Effector memory CD4-positive, alpha-beta T cell (primary cell): ENCODE data around the gene POU2F2.

Source experiments
- DNase-seq, 3 donors: peaks; one replicate each; pipeline ENCODE4 v3.0.0-alpha.2; 2020
- H3K27ac ChIP-seq: 2 replicates; pipeline ENCODE4 v1.7.0; 2013; ENCODE audit warnings: mild to moderate bottlenecking, low read length, moderate library complexity; ENCODE audit not compliant: insufficient read depth, poor library complexity, severe bottlenecking
- H3K27me3 ChIP-seq: replicated peaks from 2 replicates; pipeline ENCODE4 v1.7.0; 2013; ENCODE audit warnings: mild to moderate bottlenecking, low read length; ENCODE audit not compliant: insufficient read depth, control insufficient read depth, poor library complexity, severe bottlenecking
- H3K36me3 ChIP-seq: 2 replicates; pipeline ENCODE4 v1.7.0; 2013; ENCODE audit warnings: mild to moderate bottlenecking, low read length, moderate library complexity; ENCODE audit not compliant: control insufficient read depth, insufficient read depth
- H3K4me1 ChIP-seq: 2 replicates; pipeline ENCODE4 v1.7.0; 2013; ENCODE audit warnings: low read length, mild to moderate bottlenecking; ENCODE audit not compliant: control insufficient read depth, insufficient read depth, poor library complexity, severe bottlenecking
- H3K4me3 ChIP-seq: 2 replicates; pipeline ENCODE4 v1.7.0; 2013; ENCODE audit warnings: low read length, low read depth, mild to moderate bottlenecking; ENCODE audit not compliant: insufficient read depth, poor library complexity, severe bottlenecking
- H3K9me3 ChIP-seq: 2 replicates; pipeline ENCODE4 v1.7.0; 2013; ENCODE audit warnings: mild to moderate bottlenecking, low read length, moderate library complexity; ENCODE audit not compliant: control insufficient read depth

Gene POU2F2

GRCh38 chr19:42115219-42115618 is 17.0 kb downstream of the POU2F2 start:
- H3K27me3 ChIP-seq: no peaks in the 10 kb centered on the region
- H3K4me3 ChIP-seq: no peak overlapping the region
- peaks cover 49% of the 10 kb centered on the region for H3K36me3 ChIP-seq
- no peaks in the 10 kb centered on the region for H3K4me1 ChIP-seq
- no peak for DNase-seq
- no peak overlapping the region for H3K27ac ChIP-seq
- H3K9me3 ChIP-seq: no peaks in the 10 kb centered on the region

- no peak for DNase-seq
- no peak overlapping the region for H3K27ac ChIP-seq
Measured at GRCh38 chr19:42114412-42114811, 17.8 kb downstream of the POU2F2 start.

GRCh38 chr19:42113641-42114348 is 18.5 kb downstream of the POU2F2 start:
- Histone ChIP-seq H3K4me1 (no peaks in the 10 kb centered on the region), H3K9me3 (no peaks in the 10 kb centered on the region), H3K36me3 (peaks cover 58% of the 10 kb centered on the region), H3K4me3 (no peak overlapping the region), H3K27ac (no peak overlapping the region), H3K27me3 (no peaks in the 10 kb centered on the region)
- DNase-seq: no peak

More at GRCh38 chr19:42114412-42114811, 17.8 kb downstream of the POU2F2 start:
- H3K4me3 ChIP-seq: no peak overlapping the region
- no peaks in the 10 kb centered on the region for H3K9me3 ChIP-seq
- H3K4me1 ChIP-seq: no peaks in the 10 kb centered on the region
- H3K27me3 ChIP-seq: no peaks in the 10 kb centered on the region
- peaks cover 52% of the 10 kb centered on the region for H3K36me3 ChIP-seq

- Histone ChIP-seq H3K4me3 (no peak overlapping the region), H3K9me3 (no peaks in the 10 kb centered on the region), H3K4me1 (no peaks in the 10 kb centered on the region), H3K27me3 (no peaks in the 10 kb centered on the region), H3K36me3 (peaks cover 44% of the 10 kb centered on the region), H3K27ac (no peak overlapping the region)
- no peak for DNase-seq
Measured at GRCh38 chr19:42111811-42112210, 20.4 kb downstream of the POU2F2 start.

GRCh38 chr19:42111384-42111783 is 20.9 kb downstream of the POU2F2 start:
- H3K36me3 ChIP-seq: peaks cover 40% of the 10 kb centered on the region
- H3K27me3 ChIP-seq: no peaks in the 10 kb centered on the region
- H3K27ac ChIP-seq: no peak overlapping the region
- DNase-seq: no peak
- H3K4me3 ChIP-seq: no peak overlapping the region
- no peaks in the 10 kb centered on the region for H3K9me3 ChIP-seq
- no peaks in the 10 kb centered on the region for H3K4me1 ChIP-seq

GRCh38 chr19:42110658-42111057 is 21.6 kb downstream of the POU2F2 start:
- no peak overlapping the region for H3K27ac ChIP-seq
- DNase-seq: no peak
- H3K9me3 ChIP-seq: no peaks in the 10 kb centered on the region
- no peaks in the 10 kb centered on the region for H3K4me1 ChIP-seq
- H3K27me3 ChIP-seq: no peaks in the 10 kb centered on the region
- H3K36me3 ChIP-seq: peaks cover 32% of the 10 kb centered on the region
- no peak overlapping the region for H3K4me3 ChIP-seq

GRCh38 chr19:42109896-42110295 is 22.4 kb downstream of the POU2F2 start:
- Histone ChIP-seq H3K36me3 (peaks cover 29% of the 10 kb centered on the region), H3K27ac (no peak overlapping the region), H3K4me3 (no peak overlapping the region), H3K27me3 (no peaks in the 10 kb centered on the region), H3K9me3 (no peaks in the 10 kb centered on the region), H3K4me1 (no peaks in the 10 kb centered on the region)
- DNase-seq: no peak

GRCh38 chr19:42108527-42109389 is 23.5 kb downstream of the POU2F2 start:
- Histone ChIP-seq H3K27me3 (no peaks in the 10 kb centered on the region), H3K4me1 (no peaks in the 10 kb centered on the region), H3K4me3 (no peak overlapping the region), H3K36me3 (peaks cover 28% of the 10 kb centered on the region), H3K9me3 (no peaks in the 10 kb centered on the region), H3K27ac (no peak overlapping the region)
- peak; percentile 72 to 83 (median 80) for DNase-seq

GRCh38 chr19:42105368-42105767 is 26.9 kb downstream of the POU2F2 start:
- H3K36me3 ChIP-seq: peaks cover 27% of the 10 kb centered on the region
- no peaks in the 10 kb centered on the region for H3K4me1 ChIP-seq
- no peaks in the 10 kb centered on the region for H3K27me3 ChIP-seq
- DNase-seq: no peak
- no peaks in the 10 kb centered on the region for H3K9me3 ChIP-seq
- no peak overlapping the region for H3K4me3 ChIP-seq
- no peak overlapping the region for H3K27ac ChIP-seq

GRCh38 chr19:42102877-42103276 is 29.4 kb downstream of the POU2F2 start:
- H3K4me1 ChIP-seq: no peaks in the 10 kb centered on the region

More at GRCh38 chr19:42102877-42103276, 29.4 kb downstream of the POU2F2 start:
- Histone ChIP-seq H3K27ac (no peak overlapping the region), H3K4me3 (no peak overlapping the region), H3K27me3 (no peaks in the 10 kb centered on the region), H3K36me3 (peaks cover 37% of the 10 kb centered on the region), H3K9me3 (no peaks in the 10 kb centered on the region)
- no peak for DNase-seq
